ENCODE results near the gene HEPH.

DNA sequence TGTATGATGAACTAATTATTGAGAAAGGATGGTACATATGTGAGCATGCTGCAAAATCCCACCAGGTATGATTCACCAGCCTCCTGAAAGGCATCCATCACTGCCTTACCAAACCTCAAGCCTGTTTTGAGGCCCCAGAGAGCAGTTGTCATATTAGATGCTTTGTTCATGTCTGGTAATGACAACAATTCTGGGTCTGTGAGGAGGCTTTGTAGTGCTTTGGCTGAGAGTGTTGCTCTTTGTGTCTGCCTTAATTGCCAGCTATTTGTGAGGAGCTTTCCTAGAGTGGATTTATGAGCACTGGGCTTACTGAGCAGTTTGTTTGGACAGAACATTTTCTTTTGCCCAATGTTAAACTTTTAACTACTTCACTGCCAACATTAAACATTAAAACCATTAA, 69.2 kb downstream of the HEPH start:
- TF ChIP-seq, protein P1, sequence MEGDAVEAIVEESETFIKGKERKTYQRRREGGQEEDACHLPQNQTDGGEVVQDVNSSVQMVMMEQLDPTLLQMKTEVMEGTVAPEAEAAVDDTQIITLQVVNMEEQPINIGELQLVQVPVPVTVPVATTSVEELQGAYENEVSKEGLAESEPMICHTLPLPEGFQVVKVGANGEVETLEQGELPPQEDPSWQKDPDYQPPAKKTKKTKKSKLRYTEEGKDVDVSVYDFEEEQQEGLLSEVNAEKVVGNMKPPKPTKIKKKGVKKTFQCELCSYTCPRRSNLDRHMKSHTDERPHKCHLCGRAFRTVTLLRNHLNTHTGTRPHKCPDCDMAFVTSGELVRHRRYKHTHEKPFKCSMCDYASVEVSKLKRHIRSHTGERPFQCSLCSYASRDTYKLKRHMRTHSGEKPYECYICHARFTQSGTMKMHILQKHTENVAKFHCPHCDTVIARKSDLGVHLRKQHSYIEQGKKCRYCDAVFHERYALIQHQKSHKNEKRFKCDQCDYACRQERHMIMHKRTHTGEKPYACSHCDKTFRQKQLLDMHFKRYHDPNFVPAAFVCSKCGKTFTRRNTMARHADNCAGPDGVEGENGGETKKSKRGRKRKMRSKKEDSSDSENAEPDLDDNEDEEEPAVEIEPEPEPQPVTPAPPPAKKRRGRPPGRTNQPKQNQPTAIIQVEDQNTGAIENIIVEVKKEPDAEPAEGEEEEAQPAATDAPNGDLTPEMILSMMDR (conservative IDR thresholded peaks at IDR 0.05; ENCODE audit: low read depth, low read length), result no peak
- no peak for TF ChIP-seq EZH2 (IDR thresholded peaks at IDR 0.05; ENCODE audit: borderline replicate concordance, low read depth, low read length, poor library complexity, severe bottlenecking)

Data from A673 (cell line).